GM18498 (cell line): ENCODE measurements around the gene MSH3.
"Not testable (repeated sequence)": the region's sequence is repeated elsewhere in the genome, so short reads cannot be mapped to it uniquely, and the experiment has no call there.

Experiments used
- ATAC-seq: cut with Tn5 transposase; IDR thresholded peaks from one replicate; pipeline ENCODE4 v1.9.1; 2021; ENCODE audit warnings: mild to moderate bottlenecking, moderate library complexity; ENCODE audit not compliant: unreplicated experiment

MSH3 gene

DNA sequence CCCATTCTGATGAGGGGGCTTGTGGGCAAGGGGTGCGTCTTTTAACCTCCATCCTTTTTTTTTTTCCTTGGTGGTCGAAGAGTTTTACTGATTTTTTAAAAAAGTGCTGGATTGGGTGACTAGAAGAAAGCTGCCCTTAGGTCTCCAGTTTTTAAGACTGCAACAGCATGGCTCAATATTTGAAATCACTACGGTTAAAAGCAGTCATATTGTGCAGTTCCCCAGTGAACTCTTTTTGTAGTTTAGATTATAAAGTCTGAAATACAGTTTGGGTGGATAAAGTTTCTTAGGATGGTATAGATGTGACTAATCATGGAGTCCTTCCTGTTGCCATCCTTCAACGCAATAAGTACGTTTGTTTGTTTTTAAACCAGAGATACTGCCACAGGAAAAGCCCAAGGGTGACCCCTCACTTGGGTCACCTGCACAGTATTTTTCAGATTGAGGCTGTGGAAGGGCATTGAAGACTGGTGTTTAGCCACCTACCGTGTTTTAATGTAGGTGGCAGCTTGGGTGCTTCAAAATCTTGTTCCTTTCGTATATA, 851 bp downstream of the MSH3 start:
- ATAC-seq, result no peak

DNA sequence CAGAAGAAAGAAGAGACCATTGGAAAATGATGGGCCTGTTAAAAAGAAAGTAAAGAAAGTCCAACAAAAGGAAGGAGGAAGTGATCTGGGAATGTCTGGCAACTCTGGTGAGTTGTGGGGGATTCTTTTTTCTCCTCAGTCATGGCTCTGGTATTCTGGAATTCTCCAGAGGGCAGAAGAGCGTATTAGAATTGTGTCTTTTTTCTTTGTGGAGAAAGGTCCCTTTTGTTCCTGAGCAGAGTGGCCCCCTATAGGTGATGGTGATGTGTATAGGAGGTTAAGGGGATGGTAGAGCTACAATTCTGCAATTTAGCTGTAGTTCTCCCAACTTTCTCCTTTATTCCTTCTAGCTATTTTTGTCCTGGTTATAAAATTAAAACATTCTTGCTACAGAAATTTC, 2.0 kb downstream of the MSH3 start:
- no peak for ATAC-seq

DNA sequence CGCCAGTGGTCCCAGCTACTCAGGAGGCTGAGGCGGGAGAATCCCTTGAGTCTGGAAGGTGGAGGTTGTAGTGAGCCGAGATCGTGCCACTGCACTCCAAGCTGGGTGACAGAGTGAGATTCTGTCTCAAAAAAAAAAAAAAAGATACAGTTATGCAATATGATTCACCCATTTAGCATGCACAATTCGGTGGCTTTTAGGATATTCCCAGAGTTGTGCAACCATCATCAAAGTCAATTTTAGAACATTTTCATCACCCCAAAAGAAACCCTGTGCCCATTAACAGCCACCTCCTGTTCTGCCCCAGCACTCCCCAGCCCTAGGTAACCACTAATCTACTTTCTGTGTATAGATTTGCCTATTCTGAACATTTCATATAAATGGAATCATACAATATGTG, 4.7 kb downstream of the MSH3 start:
- no peak for ATAC-seq

DNA sequence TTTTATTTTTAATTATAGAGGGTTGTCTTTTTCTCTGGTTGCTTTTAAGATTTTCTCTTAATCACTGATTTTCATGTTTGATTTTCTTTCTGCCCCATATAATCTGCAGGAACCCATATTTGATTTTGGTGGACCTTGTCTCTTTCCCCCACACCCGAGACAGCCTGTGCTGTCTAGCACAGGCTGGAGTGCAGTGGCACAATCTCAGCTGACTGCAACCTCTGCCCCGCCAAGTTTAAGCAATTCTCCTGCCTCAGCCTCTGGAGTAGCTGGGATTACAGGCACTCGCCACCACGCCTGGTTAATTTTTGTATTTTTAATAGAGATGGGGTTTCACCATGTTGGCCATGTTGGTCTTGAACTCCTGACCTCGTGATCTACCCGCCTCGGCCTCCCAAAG, 6.2 kb downstream of the MSH3 start:
- ATAC-seq, result not testable (repeated sequence)

DNA sequence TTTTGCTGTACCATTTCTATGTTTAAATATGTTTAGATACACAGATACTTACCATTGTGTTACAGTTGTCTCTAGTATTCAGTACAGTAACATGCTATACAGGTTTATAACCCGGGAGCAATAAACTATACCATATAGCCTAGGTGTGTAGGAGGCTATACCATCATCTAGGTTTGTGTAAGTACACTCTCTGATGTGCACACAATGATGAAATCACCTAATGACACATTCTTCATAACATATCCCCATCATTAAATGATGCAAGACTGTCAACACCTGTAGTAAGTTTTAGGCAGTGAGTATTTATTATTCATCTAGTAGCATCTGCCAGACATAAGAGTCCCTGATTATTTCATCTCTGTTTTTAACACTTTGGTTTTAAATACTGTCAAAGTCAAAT, 7.7 kb downstream of the MSH3 start:
- no peak for ATAC-seq

DNA sequence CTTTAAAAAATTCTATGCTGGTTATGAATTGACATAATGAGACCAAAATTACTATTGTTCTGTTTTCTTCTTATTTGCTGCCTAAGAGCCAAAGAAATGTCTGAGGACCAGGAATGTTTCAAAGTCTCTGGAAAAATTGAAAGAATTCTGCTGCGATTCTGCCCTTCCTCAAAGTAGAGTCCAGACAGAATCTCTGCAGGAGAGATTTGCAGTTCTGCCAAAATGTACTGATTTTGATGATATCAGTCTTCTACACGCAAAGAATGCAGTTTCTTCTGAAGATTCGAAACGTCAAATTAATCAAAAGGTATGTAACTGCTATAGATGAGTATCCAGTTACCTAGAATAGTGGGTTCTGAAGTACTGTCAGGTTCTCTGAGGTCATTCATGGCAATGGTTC, 10.6 kb downstream of the MSH3 start:
- no peak for ATAC-seq

DNA sequence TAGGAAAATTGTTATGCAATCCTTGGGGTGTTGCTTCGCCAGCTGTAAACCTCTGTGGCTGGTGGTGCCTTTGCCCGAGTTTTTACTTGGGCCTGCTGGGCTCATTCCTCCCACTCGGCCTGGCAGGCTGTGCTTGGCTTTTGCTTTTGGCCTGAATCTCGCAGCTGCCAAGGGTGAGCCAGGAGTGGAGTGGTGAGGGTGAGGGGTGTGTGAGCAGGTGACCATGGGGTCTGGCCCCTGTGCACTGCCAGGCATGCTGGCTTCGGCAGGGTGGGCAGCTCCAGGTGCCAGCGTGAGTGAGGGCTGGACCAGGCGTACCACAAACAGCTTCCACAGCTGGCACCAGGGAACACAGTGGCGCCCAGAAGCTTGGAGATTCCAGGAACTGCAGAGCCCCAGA, 12.9 kb downstream of the MSH3 start:
- no peak for ATAC-seq

DNA sequence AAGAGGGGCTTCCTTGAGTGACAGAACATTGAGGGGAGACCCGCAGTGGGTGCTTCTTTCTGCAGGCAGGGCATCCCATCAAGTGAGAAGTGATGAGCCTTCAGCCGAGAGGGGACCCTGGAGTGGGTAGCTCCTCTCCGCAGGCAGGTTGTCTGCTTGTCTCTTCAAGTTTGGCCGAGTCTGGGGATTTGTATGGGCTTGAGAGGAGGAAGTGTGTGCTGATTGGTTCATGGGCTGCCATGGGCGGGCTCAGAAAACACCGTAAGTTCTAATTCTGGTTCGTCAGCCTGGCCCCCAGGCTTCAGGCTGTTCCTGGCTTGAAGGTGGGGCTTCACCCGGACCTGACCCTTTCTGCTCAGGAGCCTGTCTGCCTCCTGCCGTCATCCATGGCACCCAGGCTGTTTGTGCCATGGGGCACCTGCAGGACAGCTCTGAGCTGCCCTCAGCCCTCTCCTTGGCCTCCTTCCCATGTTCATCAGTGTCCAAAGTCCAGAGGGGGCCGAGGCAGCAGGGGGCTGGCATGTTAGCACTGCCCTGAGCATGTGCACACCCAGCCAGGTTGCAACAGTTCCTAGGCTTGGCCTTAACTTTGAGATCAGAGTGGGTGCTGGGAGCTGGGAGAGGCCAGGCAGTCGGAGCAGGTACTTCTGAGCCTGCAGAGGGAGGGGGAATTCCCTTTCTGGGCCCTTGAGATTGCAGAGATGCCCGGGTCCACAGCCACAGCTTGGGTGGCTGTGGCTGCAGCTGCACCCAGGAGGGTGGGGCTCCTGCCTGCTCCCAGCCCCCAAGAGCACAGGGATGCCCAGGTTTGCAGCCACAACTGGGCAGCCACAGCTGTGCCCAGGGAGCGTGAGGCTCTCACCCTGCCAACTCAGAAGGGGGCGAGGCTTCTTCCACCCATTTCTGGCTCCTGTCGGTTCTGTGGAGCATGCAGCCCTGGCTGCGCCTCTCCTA, 13.8 kb downstream of the MSH3 start:
- ATAC-seq, result peak; percentile 67

DNA sequence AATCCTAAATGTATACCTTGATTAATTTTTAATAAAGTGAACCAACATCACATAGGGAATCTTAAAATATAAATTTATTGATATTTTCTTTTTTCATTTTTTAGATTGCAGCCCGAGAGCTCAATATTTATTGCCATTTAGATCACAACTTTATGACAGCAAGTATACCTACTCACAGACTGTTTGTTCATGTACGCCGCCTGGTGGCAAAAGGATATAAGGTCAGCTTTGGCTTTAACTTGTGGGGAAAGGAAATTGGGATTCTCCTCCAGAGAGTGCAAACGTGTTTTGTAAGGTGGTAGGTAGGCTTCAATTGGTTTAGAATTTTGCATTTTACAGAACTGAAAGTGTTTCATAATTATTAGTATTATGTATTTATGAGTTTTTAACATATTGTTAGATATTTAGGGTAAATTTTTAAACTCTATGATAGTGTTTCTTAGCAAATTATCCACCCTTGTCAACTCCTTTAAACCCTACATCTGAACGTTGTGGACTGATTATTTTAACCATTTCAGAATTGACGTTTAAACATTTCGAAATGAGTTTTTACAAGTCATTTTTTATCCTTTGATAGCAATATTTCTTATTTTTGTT, 17.8 kb downstream of the MSH3 start:
- ATAC-seq, result peak; percentile 59

DNA sequence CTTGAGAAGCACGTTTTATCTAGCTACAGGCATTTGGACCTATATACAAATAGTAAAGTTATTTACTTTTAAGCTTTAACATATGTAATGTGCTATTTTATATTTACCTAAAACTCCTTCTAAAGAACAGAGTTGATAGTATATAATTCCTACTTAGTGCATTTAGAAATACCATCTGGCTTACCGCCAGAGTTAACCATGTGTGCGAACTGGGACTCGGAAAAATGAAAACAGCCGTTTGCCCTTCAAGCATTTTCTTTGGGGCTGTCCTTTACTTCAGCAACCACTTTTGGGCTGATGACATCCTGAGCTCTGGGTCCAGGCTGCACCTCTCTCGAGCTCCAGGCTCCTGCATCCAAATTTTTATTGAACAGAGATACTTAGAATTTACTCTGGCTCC, 22.3 kb downstream of the MSH3 start:
- no peak for ATAC-seq

DNA sequence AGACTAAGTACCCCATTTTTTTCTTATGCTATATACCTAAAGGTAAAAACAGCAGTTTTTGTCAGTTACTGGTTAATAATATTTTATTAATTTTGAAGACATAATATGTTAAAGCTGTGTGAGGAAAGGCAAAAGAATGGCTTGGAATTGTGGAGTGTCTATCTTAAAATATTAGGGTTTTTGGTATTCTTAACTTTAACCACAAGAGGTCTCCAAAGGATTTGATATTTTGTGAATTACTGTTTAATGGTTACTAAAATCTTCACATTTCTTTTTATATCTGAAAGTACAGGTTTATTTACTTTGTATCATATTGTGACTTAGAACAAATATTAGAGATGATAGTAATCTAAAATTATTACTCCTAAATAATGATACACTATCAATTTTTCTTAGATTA, 32.3 kb downstream of the MSH3 start:
- ATAC-seq, result no peak

DNA sequence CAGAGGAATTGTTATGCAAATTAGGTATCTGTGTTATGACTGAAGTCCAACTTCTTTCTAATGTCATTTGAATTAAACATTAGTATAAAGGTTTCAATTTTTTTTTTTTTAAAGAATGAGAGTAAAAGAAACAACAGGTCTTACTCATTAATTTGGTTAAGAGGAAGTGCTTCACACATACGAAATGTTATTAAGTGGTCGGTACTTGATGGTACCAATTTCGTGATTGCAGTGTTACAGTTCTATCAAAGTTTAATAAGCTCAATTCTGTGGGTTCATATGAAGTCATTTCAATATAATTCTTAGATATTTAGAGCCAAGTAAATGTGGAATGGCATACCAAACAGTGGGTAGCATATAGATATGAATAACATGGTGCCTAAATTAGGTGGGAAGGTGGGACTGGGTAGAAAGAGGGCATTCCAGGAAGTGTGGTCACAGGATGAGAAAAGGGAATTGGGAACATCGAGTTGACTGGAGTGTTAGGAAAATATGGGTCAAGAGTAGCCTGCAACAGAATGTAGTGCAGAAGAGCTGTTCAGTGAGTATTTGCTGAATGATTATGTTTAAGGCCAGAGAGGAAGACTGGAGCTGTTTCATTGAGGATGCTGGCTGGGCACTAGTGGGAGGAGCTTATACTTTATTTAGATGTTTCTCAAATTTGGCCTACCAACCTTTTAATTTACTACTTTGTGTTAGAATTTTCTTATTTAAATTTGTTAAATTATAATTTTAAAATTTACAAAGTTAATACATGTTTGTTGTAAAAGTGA, 34.4 kb downstream of the MSH3 start:
- ATAC-seq, result no peak

DNA sequence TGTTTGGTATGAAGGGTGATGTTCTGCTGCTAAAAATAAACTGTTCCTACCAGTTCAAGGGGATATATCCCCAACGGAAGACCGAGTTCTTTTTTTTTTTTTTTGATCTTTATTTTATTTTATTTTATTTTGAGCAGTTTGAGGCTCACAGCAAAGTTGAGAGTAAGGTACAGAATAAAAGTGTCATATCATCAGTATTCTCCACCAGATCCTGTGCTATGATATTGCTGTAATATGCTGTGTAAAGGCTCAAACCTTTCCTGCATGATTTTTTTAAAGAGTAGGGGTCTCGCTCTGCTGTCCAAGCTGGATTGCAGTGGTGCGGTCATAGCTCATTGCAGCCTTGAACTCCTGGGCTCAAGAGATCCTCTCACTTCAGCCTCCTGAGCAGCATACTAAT, 35.2 kb downstream of the MSH3 start:
- no peak for ATAC-seq

DNA sequence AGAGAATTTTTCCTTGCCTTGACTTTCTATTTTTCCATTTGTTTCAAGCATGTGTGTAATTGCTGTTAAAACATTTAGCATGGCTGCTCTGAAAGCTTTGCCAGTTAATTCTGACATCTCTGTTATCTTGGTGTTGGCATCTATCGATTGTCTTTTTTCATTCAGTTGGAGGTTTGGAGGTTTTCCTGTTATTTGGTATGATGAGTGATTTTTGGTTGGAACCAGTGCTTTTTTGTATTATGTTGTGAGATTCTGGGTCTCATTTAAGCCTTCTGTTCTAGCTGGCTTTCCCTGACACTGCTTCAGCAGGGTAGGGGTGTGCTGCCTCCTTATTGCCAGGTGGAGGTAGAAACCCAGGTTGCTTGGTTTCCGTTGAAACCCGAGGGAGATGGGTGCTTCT, 41.2 kb downstream of the MSH3 start:
- ATAC-seq, result no peak

DNA sequence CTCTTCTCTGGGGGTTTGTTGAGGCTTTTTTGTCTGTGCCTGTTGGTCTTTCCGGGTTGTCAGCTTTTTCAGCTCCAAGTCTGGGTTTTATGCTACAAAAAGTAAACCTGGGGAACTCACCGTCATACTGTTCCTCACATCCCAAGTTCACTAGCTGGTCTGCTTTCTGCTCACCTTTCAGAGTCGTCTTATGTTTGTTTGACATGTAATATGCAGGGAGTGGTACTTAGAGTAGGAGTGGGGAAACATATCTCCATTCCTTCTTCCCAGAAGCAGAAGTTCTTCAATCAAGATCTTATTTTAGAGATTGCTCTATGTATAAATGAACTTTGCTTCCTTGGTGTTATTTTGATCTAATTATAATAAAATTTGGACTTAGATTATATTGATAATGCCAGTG, 42.0 kb downstream of the MSH3 start:
- ATAC-seq, result no peak

DNA sequence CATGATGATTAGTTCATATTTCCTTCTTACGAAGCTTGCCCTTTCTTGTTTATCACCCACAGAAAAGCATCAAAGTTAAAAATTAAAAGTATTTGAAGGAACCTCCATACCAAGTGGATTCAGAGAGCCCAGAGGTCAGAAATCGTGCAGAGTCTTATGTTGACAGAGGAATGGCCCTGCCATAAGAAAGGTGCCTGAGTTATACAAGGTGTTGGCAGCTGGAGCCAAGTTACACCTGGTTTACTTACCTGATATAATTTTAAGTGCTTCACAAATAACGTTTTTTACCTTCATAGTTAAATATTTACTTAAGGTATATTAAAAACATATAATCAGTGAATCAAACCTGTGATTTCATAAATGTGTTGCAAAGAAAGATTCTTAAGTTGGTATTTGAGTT, 42.6 kb downstream of the MSH3 start:
- ATAC-seq, result no peak

DNA sequence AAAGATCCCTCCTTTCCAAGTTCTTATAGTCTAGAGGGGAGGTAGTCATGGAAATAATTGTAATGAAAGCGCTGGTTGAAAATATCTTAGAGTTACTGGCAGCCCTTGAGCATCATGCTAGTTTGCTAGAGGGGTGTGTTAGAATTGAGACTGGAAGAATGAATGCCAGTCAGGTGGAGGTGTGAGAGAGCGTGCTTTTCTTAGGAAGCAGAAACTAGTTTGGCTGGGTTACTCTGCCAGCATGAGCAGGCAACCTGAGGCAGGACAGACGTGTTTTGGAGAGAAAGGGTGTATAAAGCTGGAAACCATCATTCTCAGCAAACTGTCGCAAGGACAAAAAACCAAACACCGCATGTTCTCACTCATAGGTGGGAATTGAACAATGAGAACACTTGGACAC, 43.9 kb downstream of the MSH3 start:
- ATAC-seq, result no peak

DNA sequence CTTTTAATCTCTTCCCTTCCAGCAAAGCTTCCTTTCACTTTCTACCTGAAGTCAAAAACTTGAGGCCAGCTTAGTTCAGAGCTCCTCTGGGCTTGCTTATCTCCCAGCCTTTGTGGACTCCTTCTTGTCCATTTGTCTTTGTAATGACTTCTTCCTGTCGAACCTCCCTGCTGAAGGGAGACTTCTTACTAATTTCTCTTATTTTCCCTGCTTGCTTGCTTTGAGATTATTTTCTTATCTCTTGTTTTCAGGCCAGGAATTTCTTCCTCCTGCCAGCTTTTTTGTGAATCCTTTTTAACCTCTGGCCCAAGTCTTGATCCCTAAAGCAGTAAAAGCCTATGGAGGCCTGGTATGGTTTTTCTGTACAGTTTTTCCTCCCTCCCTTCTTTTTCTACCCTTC, 47.1 kb downstream of the MSH3 start:
- no peak for ATAC-seq

DNA sequence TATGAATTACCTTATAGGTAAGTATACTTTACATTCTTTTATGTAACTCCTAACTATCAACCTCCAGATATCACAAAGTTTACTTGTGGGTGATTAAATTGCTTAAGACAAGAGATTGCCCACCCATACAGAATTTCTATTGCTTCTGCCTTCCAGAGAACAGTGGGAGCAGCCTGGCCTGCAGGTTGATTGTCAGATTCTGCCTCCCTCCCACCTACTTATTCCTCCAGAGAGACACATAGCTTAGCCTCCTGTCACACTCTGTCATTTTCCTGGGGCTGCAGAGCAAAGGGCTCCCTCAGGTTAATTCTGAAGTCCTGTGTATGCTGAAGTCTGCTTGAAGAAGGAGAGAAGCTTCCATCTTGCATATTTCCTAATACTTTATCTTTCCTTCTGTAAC, 48.8 kb downstream of the MSH3 start:
- no peak for ATAC-seq

DNA sequence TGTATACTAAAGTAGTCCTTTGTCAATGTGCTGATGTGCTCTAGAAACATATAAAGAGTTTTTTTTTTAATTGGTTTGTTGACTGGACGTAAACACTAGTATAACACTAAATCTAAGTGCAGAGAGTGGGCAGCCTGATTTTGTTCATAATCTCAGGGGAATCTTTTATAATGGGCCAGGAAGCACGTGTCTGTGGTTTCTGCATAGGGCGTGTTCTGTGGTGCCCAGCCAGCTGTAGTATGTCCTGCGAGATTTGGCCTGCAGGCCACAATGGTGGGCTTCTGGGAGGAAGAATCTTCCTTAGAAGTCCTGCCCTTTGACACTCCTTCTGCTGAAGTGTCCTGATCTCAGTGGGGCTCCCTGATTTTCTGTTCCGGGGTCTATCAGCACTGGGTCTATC, 49.3 kb downstream of the MSH3 start:
- ATAC-seq, result no peak

DNA sequence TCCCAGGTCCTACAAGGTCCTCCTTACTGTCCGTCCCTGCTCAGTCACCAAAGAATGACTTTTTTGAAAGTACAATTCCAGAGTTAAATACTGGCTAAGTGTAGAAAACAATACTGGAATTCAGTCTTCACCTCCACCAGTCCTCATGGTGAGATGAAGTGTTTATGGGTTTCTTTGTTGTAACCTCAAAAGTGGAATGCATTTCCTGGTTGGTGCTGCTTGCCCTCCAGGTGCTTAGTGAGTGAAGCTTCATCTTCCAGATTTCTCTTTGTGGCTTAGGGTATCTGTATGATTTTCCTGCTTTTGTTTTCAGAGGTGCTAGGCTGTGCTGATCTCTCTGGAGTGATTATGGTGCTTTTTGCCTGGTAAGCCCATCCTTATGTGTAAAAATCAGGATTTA, 49.8 kb downstream of the MSH3 start:
- no peak for ATAC-seq
